Heart right ventricle (tissue), 16 donors: ENCODE measurements around the gene GABRR1. TPM values are rescaled to one million over a fixed set of nuclear protein-coding genes. Genes with fewer than 3 reads are reported as not detected.

Experiments
- ATAC-seq, 8 donors: fragments of 200-7000 bp; cut with Tn5 transposase; one replicate each; pipeline ENCODE4 v1.9.1; 2020; ENCODE audit warnings: mild to moderate bottlenecking in 8 of 8, moderate library complexity in 8 of 8, moderate number of reproducible peaks in 1 of 8
- DNase-seq, 2 donors: peaks; one replicate each; pipeline ENCODE4 v3.0.0-alpha.2; 2020
- H3K27ac ChIP-seq, 10 donors: fragments of 200-600 bp; sonication (generic) in 2 of 10; one replicate each; pipeline versions ENCODE4 v1.5.0 to v1.8.0; 2020 to 2022; ENCODE audit warnings: mild to moderate bottlenecking in 3 of 10
- H3K27me3 ChIP-seq, 7 donors: fragments of 200-600 bp; one replicate each; pipeline ENCODE4 v1.8.0; 2021 to 2022; ENCODE audit warnings: mild to moderate bottlenecking in 2 of 7
- H3K36me3 ChIP-seq, 9 donors: fragments of 200-600 bp; sonication (generic) in 1 of 9; one replicate each; pipeline versions ENCODE4 v1.5.0 to v1.8.0; 2020 to 2022; ENCODE audit warnings: mild to moderate bottlenecking in 2 of 9
- H3K4me1 ChIP-seq, 9 donors: fragments of 200-600 bp; sonication (generic) in 1 of 9; one replicate each; pipeline versions ENCODE4 v1.5.0 to v1.8.0; 2020 to 2022; ENCODE audit warnings: mild to moderate bottlenecking in 4 of 9
- H3K4me3 ChIP-seq, 10 donors: fragments of 200-600 bp; sonication (generic) in 2 of 10; one replicate each; pipeline versions ENCODE4 v1.5.0 to v1.8.0; 2020 to 2022; ENCODE audit warnings: mild to moderate bottlenecking in 7 of 10, moderate library complexity in 2 of 10
- H3K9me3 ChIP-seq, 11 donors: fragments of 200-600 bp in 10 of 11; sonication (generic) in 2 of 11; one replicate each; pipeline versions ENCODE4 v1.5.0 to v1.8.0; 2013 to 2022; ENCODE audit warnings: mild to moderate bottlenecking in 2 of 11, control low read depth in 1 of 11, moderate library complexity in 1 of 11
- WGBS, 2 donors: extraction: QIAGEN DNeasy Blood & Tissue Kit; methylation state at CpG; one replicate each; pipeline ENCODE4 v1.1.7; 2013; ENCODE audit warnings: inconsistent platforms in 1 of 2; 5-methylcytosine and 5-hydroxymethylcytosine counted together
- intact Hi-C, 10 donors: fragments of 100-400 bp; cut with DNase I; formaldehyde crosslinking; loops; one replicate each; pipeline versions ENCODE4 v1.11.1 to v1.14.2; 2022
- polyA plus RNA-seq, 2 donors: library from polyadenylated mRNA; stranded (reverse); fragments of 200-250 nt; gene quantifications; one replicate each; pipeline ENCODE4 v1.2.3, GENCODE V29; 2013
- total RNA-seq, 10 donors: library from RNA; stranded (reverse); fragmentation: NEBNext Ultra II Directional in 3 of 10; extraction: Animal tissue kit (Norgen Biotek cat#: 25700) in 3 of 10; gene quantifications; one replicate each; pipeline versions ENCODE4 v1.2.1 to v1.2.4, GENCODE V29; 2021 to 2023
- TF ChIP-seq, protein P1 (sequence below), 9 donors: fragments of 200-600 bp; sonication (generic) in 2 of 9; IDR thresholded peaks; one replicate each; pipeline versions ENCODE4 v1.5.0 to v1.8.0; 2021 to 2022; ENCODE audit warnings: antibody characterized with exemption in 9 of 9, mild to moderate bottlenecking in 5 of 9, moderate library complexity in 1 of 9
- donor health status: Arrhythmogenic right ventricular cardiomyopathy.
- donor health status: ischemic (EF 13 %, LVEDD 7.1; RV severe dilation, severe dysfunction).
- donor health status: healthy with polysubstance abuse.
- donor health status: DM: no; HTN: yes; CAD: no.
- donor health status: DM: no; HTN: no; CAD: no.
- donor health status: ischemic (EF 25% LVEDD 6.9; RV normal size, moderate dysfunction).
- donor health status: ischemic (EF 25% LVEDD 5.7; RV mildly dilated, moderate dysfunction).
- donor health status: healthy.
- donor health status: DM: yes; HTN: yes; CAD: no.
- donor health status: Ischemic cardiomyopathy.
- donor health status: ischemic (EF 35%, LVEDD 5.7; RV mildly dilated, moderate dysfunction).
- donor health status: nonischemic (EF 11% LVEDD 7.7; RV severe dilation, severe dysfunction).
- donor health status: DM: yes; HTN: yes; CAD: no.
- donor health status: PGD.
- donor health status: ischemic (EF 29% LVEDD 5.4; RV normal size, mild dysfunction).
- donor health status: nonischemic (EF 23%, LVEDD 6.1; RV moderate dilation, normal function).

The GABRR1 gene
- total and polyA plus RNA-seq, 12 donors, result 0.01 TPM; not detected in 11

DNA sequence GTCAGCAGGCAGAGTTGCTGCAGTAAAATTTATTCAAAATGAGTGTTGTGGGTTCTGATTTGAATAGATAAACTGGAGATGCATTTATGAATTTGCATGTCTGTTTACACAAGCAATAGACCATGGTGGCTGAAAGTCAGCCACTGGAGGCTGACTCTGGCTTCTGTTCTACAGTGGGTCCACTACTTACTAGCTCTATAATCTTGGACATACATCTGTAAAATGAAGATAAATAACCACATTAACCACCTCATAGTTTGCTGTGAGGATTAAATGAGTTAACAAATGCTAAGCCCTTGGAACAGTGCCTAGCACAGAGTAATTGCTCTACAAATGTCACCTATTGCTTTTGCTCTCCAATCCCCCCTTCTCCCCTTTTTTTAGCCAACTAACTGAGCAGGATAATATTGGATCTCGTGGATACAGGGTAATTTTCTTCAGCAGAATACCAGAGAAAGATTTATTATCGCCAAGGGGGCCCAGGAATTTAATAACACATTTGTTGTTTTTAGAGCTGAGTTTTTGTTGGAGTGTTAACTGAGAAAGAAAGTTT, 72.7 kb downstream of the GABRR1 start:
- TF ChIP-seq, protein P1, sequence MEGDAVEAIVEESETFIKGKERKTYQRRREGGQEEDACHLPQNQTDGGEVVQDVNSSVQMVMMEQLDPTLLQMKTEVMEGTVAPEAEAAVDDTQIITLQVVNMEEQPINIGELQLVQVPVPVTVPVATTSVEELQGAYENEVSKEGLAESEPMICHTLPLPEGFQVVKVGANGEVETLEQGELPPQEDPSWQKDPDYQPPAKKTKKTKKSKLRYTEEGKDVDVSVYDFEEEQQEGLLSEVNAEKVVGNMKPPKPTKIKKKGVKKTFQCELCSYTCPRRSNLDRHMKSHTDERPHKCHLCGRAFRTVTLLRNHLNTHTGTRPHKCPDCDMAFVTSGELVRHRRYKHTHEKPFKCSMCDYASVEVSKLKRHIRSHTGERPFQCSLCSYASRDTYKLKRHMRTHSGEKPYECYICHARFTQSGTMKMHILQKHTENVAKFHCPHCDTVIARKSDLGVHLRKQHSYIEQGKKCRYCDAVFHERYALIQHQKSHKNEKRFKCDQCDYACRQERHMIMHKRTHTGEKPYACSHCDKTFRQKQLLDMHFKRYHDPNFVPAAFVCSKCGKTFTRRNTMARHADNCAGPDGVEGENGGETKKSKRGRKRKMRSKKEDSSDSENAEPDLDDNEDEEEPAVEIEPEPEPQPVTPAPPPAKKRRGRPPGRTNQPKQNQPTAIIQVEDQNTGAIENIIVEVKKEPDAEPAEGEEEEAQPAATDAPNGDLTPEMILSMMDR (IDR thresholded peaks at IDR 0.05), result no peak
- DNase-seq (no peak), ATAC-seq (no peak)
- H3K27me3 ChIP-seq, result no peaks in the 10 kb centered on the region
- peaks cover 0 to 5% (median 0%) of the 10 kb centered on the region in 9 donors for H3K36me3 ChIP-seq
- no peak overlapping the region for H3K4me3 ChIP-seq
- H3K27ac ChIP-seq, result no peak overlapping the region
- intact Hi-C loops, result no loop called here
- no peaks in the 10 kb centered on the region for H3K9me3 ChIP-seq
- WGBS, 2 donors, result 87 to 92% methylated on average over 2 of the region's 2 CpGs
- peaks cover 0 to 26% (median 16%) of the 10 kb centered on the region in 9 donors for H3K4me1 ChIP-seq

DNA sequence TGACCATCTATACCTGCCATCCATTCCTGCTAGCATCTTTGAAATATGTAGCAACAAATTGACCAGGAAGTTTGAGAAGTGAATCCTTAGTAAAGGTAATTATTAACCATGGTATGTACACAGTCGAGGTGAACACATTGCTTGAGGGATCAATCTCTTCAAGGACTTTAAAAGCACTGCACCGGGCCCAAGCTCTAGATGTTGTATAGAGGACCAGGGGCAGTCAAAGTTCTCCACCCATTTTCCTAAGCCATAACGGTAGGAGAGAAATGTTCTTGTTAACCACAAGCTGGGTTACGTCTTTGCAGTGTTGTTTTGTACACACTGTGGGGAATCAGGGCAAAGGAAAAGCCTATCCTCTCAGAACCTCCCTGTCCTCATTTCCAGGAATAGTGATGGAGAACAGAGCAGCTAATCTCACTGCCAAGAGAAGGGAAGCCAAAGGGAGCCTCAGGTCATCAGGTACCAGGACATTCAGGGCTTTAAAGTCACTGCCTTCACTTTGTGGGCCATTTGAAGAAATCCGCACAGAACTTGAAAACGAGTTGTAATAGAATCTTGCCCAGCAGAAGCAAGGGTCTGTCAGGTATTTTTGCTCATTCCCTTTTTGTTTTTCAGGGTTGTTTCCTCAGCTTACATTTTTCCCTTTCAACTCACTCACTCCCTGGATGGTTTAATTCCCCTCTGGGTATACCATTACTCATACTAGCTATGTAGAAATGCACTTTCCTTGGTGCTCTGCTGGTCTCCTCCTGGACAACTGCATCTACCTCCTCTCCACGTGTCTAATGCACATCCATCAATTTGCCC, 76.6 kb downstream of the GABRR1 start:
- Histone ChIP-seq H3K4me3 (no peak overlapping the region), H3K27ac (no peak overlapping the region), H3K27me3 (no peaks in the 10 kb centered on the region), H3K9me3 (no peaks in the 10 kb centered on the region), H3K4me1 (peaks cover 0 to 21% (median 7%) of the 10 kb centered on the region in 9 donors), H3K36me3 (no peaks in the 10 kb centered on the region)
- DNase-seq, result no peak
- intact Hi-C loops, result no loop called here
- TF ChIP-seq, protein P1 (IDR thresholded peaks at IDR 0.05), result no peak
- 72 to 73% methylated on average over 7 of the region's 7 CpGs for WGBS, 2 donors
- peak in 7 of 8 donors; percentile 42 to 97 (median 84) for ATAC-seq

DNA sequence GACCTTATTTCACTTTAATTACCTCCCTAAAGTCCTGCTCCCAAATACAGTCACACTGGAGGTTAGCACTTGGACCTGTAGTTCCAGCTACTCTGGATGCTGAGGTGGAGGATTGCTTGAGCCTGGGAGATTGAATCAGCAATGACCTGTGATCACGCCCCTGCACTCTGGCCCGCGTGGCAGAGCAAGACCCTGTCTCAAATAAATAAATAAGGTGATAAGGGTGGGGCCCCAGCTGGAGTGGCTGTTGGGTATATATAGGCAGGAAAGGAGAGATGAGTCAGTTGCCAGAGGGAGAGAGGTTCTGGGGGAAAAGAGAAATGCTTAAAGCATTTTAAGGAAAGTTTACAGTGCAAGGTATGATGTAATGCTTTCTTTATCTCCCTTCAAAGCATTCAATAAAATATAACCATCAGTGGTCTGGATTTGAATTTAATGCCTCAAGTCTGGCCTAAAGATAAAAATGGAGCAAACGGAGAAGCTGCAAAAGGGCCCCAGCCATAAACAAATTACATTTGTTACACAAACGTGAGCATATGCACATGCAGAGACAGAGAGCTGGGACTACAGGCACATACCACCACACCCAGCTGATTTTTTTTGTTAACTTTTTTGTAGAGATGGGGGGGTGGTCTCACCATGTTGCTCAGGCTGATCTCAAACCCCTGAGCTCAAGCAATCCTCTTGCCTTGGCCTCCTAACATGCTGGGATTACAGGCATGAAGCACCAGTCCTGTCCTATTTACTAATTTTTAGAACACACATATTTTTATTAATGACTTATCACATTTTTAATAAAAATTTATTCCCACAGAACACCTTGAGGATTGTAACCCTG, 77.4 kb downstream of the GABRR1 start:
- Histone ChIP-seq H3K27me3 (no peaks in the 10 kb centered on the region), H3K4me3 (no peak overlapping the region), H3K27ac (no peak overlapping the region), H3K9me3 (no peaks in the 10 kb centered on the region), H3K4me1 (peaks cover 0 to 14% (median 0%) of the 10 kb centered on the region in 9 donors), H3K36me3 (no peaks in the 10 kb centered on the region)
- intact Hi-C loops, result loop anchor here in 1 of 10 donors (10.0 kb wide), 1 partner anchor 155 kb away; no protein-coding TSS in a partner anchor
- no peak for DNase-seq
- ATAC-seq, result no peak
- TF ChIP-seq, protein P1 (IDR thresholded peaks at IDR 0.05), result no peak
- WGBS, 2 donors, result 85 to 86% methylated on average over 5 of the region's 5 CpGs

DNA sequence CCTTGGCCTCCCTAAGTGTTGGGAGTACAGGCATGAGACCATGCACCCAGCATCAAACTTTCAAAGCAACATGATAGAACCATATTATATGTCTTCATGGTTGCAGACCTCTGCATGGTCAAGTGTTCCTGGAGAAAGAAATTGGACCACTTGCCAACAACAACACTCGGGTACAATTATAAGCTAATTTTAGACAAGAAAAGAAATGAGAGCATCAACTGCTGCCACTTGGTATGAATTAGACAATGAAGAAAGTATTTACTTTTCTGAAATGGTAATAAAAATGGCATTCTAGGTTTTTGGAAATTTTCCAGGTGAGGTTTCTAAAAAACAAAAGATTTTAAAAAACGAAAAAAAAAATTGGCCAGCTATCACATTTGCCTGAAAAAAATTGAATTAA, 79.0 kb downstream of the GABRR1 start:
- 50 to 69% methylated on average over 2 of the region's 2 CpGs for WGBS, 2 donors
- intact Hi-C loops, result loop anchor here in 1 of 10 donors (10.0 kb wide), 1 partner anchor 153 kb away; no protein-coding TSS in a partner anchor
- TF ChIP-seq, protein P1 (IDR thresholded peaks at IDR 0.05), result no peak
- H3K27me3 ChIP-seq, result no peaks in the 10 kb centered on the region
- peaks cover 0 to 14% (median 0%) of the 10 kb centered on the region in 9 donors for H3K4me1 ChIP-seq
- no peak overlapping the region for H3K27ac ChIP-seq
- peak in 1 of 8 donors; percentile 43 for ATAC-seq
- no peak for DNase-seq
- no peaks in the 10 kb centered on the region for H3K9me3 ChIP-seq
- no peaks in the 10 kb centered on the region for H3K36me3 ChIP-seq
- no peak overlapping the region for H3K4me3 ChIP-seq
